HepG2 (cell line): ENCODE data around the gene NFKB2. TPM values are rescaled to one million over a fixed set of nuclear protein-coding genes. Genes with fewer than 3 reads are reported as not detected.

ENCODE experiments used
- CCAR2 ChIP-seq: fragments of 200-400 bp; formaldehyde crosslinking; optimal IDR thresholded peaks from 2 replicates; pipeline ENCODE3; 2018; ENCODE audit warnings: low read depth, mild to moderate bottlenecking, low read length, moderate library complexity
- FOSL2 ChIP-seq: sonication (generic); formaldehyde crosslinking; IDR thresholded peaks from 2 replicates; pipeline ENCODE4 v1.4.0; 2020; ENCODE audit warnings: missing genetic modification reagents
- FOXM1 ChIP-seq: sonication (generic); formaldehyde crosslinking; IDR thresholded peaks from 2 replicates; pipeline ENCODE4 v1.5.0; 2020; ENCODE audit warnings: missing genetic modification reagents
- HNRNPLL ChIP-seq: fragments of 200-400 bp; formaldehyde crosslinking; IDR thresholded peaks from 2 replicates; pipeline ENCODE4 v1.6.1; 2017; ENCODE audit warnings: mild to moderate bottlenecking, low read depth, low read length; ENCODE audit not compliant: poor library complexity, severe bottlenecking
- NFYC ChIP-seq: IDR thresholded peaks from 2 replicates; pipeline ENCODE4 v1.6.1; 2016; ENCODE audit warnings: missing genetic modification reagents, missing compliant biosample characterization
- POGK ChIP-seq: sonication (generic); formaldehyde crosslinking; conservative IDR thresholded peaks from 2 replicates; pipeline ENCODE4 v1.8.0; 2022; ENCODE audit warnings: mild to moderate bottlenecking, moderate library complexity, missing genetic modification reagents
- TEF ChIP-seq: sonication (generic); formaldehyde crosslinking; IDR thresholded peaks from 2 replicates; pipeline ENCODE4 v1.5.0; 2020; ENCODE audit warnings: missing genetic modification reagents
- ZMAT3 ChIP-seq: sonication (generic); formaldehyde crosslinking; conservative IDR thresholded peaks from 2 replicates; pipeline ENCODE4 v1.7.0; 2021; ENCODE audit warnings: missing genetic modification reagents
- ZNF121 ChIP-seq: sonication (generic); formaldehyde crosslinking; IDR thresholded peaks from 2 replicates; pipeline ENCODE4 v1.5.0; 2020; ENCODE audit warnings: mild to moderate bottlenecking, missing genetic modification reagents
- ZNF143 ChIP-seq: sonication (generic); formaldehyde crosslinking; IDR thresholded peaks from 2 replicates; pipeline ENCODE4 v1.4.0; 2020; ENCODE audit warnings: missing genetic modification reagents
- ZNF280B ChIP-seq: sonication (generic); formaldehyde crosslinking; IDR thresholded peaks from 2 replicates; pipeline ENCODE4 v1.5.0; 2020; ENCODE audit warnings: missing genetic modification reagents, mild to moderate bottlenecking, borderline replicate concordance
- ZNF431 ChIP-seq: sonication (generic); formaldehyde crosslinking; IDR thresholded peaks from 2 replicates; pipeline ENCODE4 v1.9.0; 2022; ENCODE audit warnings: missing genetic modification reagents, low read depth, mild to moderate bottlenecking, borderline replicate concordance
- ZNF546 ChIP-seq: sonication (generic); formaldehyde crosslinking; conservative IDR thresholded peaks from 2 replicates; pipeline ENCODE4 v1.8.1; 2023; ENCODE audit warnings: mild to moderate bottlenecking, missing genetic modification reagents
- ZNF607 ChIP-seq: sonication (generic); formaldehyde crosslinking; IDR thresholded peaks from 2 replicates; pipeline ENCODE4 v1.5.1; 2020; ENCODE audit warnings: missing genetic modification reagents, mild to moderate bottlenecking, borderline replicate concordance
- ZNF747 ChIP-seq: sonication (generic); formaldehyde crosslinking; IDR thresholded peaks from 2 replicates; pipeline ENCODE4 v1.8.1; 2023; ENCODE audit warnings: missing genetic modification reagents, mild to moderate bottlenecking, borderline replicate concordance
- ZSCAN25 ChIP-seq: sonication (generic); formaldehyde crosslinking; IDR thresholded peaks from 2 replicates; pipeline ENCODE4 v1.8.0; 2022; ENCODE audit warnings: mild to moderate bottlenecking, missing genetic modification reagents
- polyA plus RNA-seq, 8 experiments: library from polyadenylated mRNA; depleted of rRNA in 3 of 8; stranded (reverse) in 7 of 8; unstranded in 1 of 8; fragments of >200 nt; fragmentation: Illumina TruSeq in 4 of 8; extraction: Trizol in 4 of 8; gene quantifications; 2 replicates each; pipeline versions ENCODE4 v1.2.1 to v1.2.3, GENCODE V29; 2011 to 2016; ENCODE audit warnings: low read depth in 4 of 8, missing spikeins in 1 of 8, mixed read lengths in 1 of 8; ENCODE audit not compliant: insufficient read depth in 1 of 8
- total RNA-seq, 5 experiments: library from RNA; depleted of rRNA; stranded (reverse); fragments of >200 nt; fragmentation: Illumina TruSeq; extraction: Trizol; gene quantifications; 2 replicates each; pipeline ENCODE4 v1.2.3, GENCODE V29; 2016; ENCODE audit warnings: low read depth in 1 of 5
- TF ChIP-seq, protein P1 (sequence below): sonication (generic); formaldehyde crosslinking; IDR thresholded peaks from 2 replicates; pipeline ENCODE4 v1.9.0; 2022; ENCODE audit warnings: missing genetic modification reagents, mild to moderate bottlenecking, borderline replicate concordance
- TF ChIP-seq, protein P2 (sequence below): sonication (generic); formaldehyde crosslinking; IDR thresholded peaks from 2 replicates; pipeline ENCODE4; 2020; ENCODE audit warnings: missing genetic modification reagents, mild to moderate bottlenecking, borderline replicate concordance

The NFKB2 gene
- total and polyA plus RNA-seq, 2 of the 13 experiments (the other 11 are each of a cell fraction or from before 2014, with no cell fraction given), result 7.7 to 12.5 TPM

- peak; percentile 68; the same call in 1 of the 2 replicates for TF ChIP-seq ZNF747
- TF ChIP-seq TEF (CRISPR knock-in tag), result 0 out of 2 replicates have a peak, but pooled peaks have one; percentile 54
- TF ChIP-seq ZNF121 (CRISPR knock-in tag), result peak; percentile 19
- no peak for TF ChIP-seq ZMAT3 (CRISPR knock-in tag)
- TF ChIP-seq ZSCAN25 (CRISPR knock-in tag), result peak; percentile 33; the same call in 1 of the 2 replicates
- 0 out of 2 replicates have a peak, but pooled peaks have one; percentile 58 for TF ChIP-seq FOXM1
- 0 out of 2 replicates have a peak, but pooled peaks have one; percentile 6 for TF ChIP-seq FOSL2 (CRISPR knock-in tag)
- TF ChIP-seq ZNF431 (CRISPR knock-in tag), result peak; percentile 69; the same call in 1 of the 2 replicates
- no peak; the same call in 1 of the 2 replicates for TF ChIP-seq ZNF546 (CRISPR knock-in tag)
- TF ChIP-seq POGK, result 0 out of 2 replicates have a peak, but pooled peaks have one; percentile 64
- TF ChIP-seq, protein P1, sequence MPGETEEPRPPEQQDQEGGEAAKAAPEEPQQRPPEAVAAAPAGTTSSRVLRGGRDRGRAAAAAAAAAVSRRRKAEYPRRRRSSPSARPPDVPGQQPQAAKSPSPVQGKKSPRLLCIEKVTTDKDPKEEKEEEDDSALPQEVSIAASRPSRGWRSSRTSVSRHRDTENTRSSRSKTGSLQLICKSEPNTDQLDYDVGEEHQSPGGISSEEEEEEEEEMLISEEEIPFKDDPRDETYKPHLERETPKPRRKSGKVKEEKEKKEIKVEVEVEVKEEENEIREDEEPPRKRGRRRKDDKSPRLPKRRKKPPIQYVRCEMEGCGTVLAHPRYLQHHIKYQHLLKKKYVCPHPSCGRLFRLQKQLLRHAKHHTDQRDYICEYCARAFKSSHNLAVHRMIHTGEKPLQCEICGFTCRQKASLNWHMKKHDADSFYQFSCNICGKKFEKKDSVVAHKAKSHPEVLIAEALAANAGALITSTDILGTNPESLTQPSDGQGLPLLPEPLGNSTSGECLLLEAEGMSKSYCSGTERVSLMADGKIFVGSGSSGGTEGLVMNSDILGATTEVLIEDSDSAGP (CRISPR knock-in tag), result peak; percentile 66; the same call in 1 of the 2 replicates
- TF ChIP-seq, protein P2, sequence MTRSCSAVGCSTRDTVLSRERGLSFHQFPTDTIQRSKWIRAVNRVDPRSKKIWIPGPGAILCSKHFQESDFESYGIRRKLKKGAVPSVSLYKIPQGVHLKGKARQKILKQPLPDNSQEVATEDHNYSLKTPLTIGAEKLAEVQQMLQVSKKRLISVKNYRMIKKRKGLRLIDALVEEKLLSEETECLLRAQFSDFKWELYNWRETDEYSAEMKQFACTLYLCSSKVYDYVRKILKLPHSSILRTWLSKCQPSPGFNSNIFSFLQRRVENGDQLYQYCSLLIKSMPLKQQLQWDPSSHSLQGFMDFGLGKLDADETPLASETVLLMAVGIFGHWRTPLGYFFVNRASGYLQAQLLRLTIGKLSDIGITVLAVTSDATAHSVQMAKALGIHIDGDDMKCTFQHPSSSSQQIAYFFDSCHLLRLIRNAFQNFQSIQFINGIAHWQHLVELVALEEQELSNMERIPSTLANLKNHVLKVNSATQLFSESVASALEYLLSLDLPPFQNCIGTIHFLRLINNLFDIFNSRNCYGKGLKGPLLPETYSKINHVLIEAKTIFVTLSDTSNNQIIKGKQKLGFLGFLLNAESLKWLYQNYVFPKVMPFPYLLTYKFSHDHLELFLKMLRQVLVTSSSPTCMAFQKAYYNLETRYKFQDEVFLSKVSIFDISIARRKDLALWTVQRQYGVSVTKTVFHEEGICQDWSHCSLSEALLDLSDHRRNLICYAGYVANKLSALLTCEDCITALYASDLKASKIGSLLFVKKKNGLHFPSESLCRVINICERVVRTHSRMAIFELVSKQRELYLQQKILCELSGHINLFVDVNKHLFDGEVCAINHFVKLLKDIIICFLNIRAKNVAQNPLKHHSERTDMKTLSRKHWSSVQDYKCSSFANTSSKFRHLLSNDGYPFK (CRISPR knock-in tag), result peak; percentile 70; the same call in 1 of the 2 replicates
- no peak for TF ChIP-seq CCAR2
- TF ChIP-seq ZNF280B (CRISPR knock-in tag), result no peak
- 0 out of 2 replicates have a peak, but pooled peaks have one; percentile 75 for TF ChIP-seq ZNF607 (CRISPR knock-in tag)
- peak; percentile 75 for TF ChIP-seq HNRNPLL
- TF ChIP-seq ZNF143 (CRISPR knock-in tag), result peak; percentile 49
- TF ChIP-seq NFYC (CRISPR knock-in tag), result peak; percentile 88
Measured at GRCh38 chr10:102394079-102394800, 1.3 kb upstream of the NFKB2 start (continued).
